ENCODE results near the gene AKAIN1.

AKAIN1 gene

GRCh38 chr18:5214583-5215351 lies 17.7 kb upstream of the AKAIN1 start:
- TF ChIP-seq ZFX (IDR thresholded peaks at IDR 0.05; ENCODE audit: borderline replicate concordance), result no peak
- no peak for TF ChIP-seq CTCF (IDR thresholded peaks at IDR 0.05)
- H3K27ac ChIP-seq, result no peak overlapping the region

GRCh38 chr18:5207471-5208150 lies 10.6 kb upstream of the AKAIN1 start:
- TF ChIP-seq ZFX (IDR thresholded peaks at IDR 0.05; ENCODE audit: borderline replicate concordance) (no peak), CTCF (IDR thresholded peaks at IDR 0.05) (no peak)
- no peak overlapping the region for H3K27ac ChIP-seq

GRCh38 chr18:5198311-5198710 lies 1.3 kb upstream of the AKAIN1 start:
- TF ChIP-seq CTCF (IDR thresholded peaks at IDR 0.05) (no peak), ZFX (IDR thresholded peaks at IDR 0.05; ENCODE audit: borderline replicate concordance) (no peak)
- H3K27ac ChIP-seq, result no peak overlapping the region

- no peak overlapping the region for H3K27ac ChIP-seq
- TF ChIP-seq ZFX (IDR thresholded peaks at IDR 0.05; ENCODE audit: borderline replicate concordance) (no peak), CTCF (IDR thresholded peaks at IDR 0.05) (no peak)
Observed at GRCh38 chr18:5197461-5197860, 404 bp upstream of the AKAIN1 start.

- no peak overlapping the region for H3K27ac ChIP-seq
- TF ChIP-seq ZFX (IDR thresholded peaks at IDR 0.05; ENCODE audit: borderline replicate concordance) (no peak), CTCF (IDR thresholded peaks at IDR 0.05) (no peak)
Observed at GRCh38 chr18:5196253-5197031, 615 bp downstream of the AKAIN1 start.

GRCh38 chr18:5195656-5196055 lies 1.4 kb downstream of the AKAIN1 start:
- H3K27ac ChIP-seq, result no peak overlapping the region
- TF ChIP-seq ZFX (IDR thresholded peaks at IDR 0.05; ENCODE audit: borderline replicate concordance), result no peak
- no peak for TF ChIP-seq CTCF (IDR thresholded peaks at IDR 0.05)

Data from 22Rv1 (cell line).